ENCODE results near the gene TRAM2. TPM values are rescaled to one million over a fixed set of nuclear protein-coding genes. Genes with fewer than 3 reads are reported as not detected.

TRAM2 gene
- total RNA-seq, 4 donors from 2014 or later: 3.8 to 33.2 (median 17.6) TPM

DNA sequence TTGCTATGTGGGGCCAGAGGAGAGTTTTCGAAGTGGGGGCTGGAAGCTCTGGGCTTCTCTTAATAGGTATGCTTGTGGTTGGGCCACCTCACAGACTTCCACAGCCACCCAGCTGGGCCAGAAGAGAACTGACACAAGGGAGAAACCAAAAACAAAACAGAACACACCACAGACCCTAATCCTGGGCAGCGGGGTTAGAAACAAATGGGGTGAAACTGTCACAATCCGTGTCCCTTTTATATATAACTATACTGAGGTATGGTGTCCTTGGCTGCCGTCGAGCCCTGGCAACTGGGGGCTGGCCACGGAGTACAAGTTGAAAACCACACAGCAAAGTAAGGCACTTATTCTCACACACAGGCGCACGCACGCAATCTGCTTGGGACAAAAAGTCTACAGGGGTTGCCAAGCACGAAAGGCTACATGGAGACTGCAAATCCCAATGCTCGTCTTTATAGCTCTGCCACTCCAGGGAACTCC, 78.3 kb downstream of the TRAM2 start:
- H3K9me3 ChIP-seq: no peaks in the 10 kb centered on the region
- H3K4me1 ChIP-seq: no peaks in the 10 kb centered on the region
- H3K36me3 ChIP-seq: no peaks in the 10 kb centered on the region
- intact Hi-C loops (cut with DNase I; ENCODE audit: low total_unique reads): no loop called here
- H3K27ac ChIP-seq: peak overlapping the region; percentile 14 to 41
- TF ChIP-seq, protein P1, sequence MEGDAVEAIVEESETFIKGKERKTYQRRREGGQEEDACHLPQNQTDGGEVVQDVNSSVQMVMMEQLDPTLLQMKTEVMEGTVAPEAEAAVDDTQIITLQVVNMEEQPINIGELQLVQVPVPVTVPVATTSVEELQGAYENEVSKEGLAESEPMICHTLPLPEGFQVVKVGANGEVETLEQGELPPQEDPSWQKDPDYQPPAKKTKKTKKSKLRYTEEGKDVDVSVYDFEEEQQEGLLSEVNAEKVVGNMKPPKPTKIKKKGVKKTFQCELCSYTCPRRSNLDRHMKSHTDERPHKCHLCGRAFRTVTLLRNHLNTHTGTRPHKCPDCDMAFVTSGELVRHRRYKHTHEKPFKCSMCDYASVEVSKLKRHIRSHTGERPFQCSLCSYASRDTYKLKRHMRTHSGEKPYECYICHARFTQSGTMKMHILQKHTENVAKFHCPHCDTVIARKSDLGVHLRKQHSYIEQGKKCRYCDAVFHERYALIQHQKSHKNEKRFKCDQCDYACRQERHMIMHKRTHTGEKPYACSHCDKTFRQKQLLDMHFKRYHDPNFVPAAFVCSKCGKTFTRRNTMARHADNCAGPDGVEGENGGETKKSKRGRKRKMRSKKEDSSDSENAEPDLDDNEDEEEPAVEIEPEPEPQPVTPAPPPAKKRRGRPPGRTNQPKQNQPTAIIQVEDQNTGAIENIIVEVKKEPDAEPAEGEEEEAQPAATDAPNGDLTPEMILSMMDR (IDR thresholded peaks at IDR 0.05): no peak
- TF ChIP-seq POLR2A (IDR thresholded peaks at IDR 0.05): no peak
- H3K27me3 ChIP-seq: no peaks in the 10 kb centered on the region
- no peak for DNase-seq
- no peak overlapping the region for H3K4me3 ChIP-seq

DNA sequence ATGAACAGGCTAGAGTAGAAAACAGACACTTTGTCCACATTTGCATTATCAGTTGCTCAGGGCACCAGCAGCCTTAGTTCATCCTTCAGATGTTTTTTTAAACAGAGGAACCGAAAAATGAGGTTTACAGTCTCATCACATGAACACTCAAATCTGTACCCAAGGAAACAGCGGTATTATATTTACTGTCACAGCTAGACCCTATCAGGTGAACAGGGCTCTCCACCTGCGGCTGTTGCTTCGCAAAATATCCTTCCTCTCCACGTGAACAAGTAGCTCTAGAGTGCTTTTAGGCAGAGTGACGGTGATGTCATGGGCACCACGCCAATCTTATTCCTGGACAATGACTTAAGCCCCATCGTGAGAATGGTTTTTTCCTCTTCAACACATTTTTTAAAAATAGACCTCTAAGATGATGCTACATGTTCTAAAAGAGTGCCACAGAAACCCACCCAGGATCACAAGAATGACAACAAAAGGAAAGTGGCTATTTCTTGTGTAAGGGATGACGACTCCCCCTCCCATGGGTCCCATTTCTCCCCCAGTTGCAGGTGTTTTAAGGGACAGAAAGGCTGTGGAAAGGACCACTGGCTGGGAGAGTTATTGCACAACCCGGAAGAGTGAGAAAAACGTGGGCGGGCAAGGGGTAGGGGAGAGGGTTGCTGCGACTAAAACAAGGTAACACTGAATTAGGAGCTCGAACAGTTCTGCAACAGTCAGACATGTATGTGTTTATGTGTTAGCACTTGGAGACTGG, 79.0 kb downstream of the TRAM2 start:
- Histone ChIP-seq H3K36me3 (no peaks in the 10 kb centered on the region), H3K4me1 (no peaks in the 10 kb centered on the region), H3K4me3 (no peak overlapping the region), H3K9me3 (no peaks in the 10 kb centered on the region), H3K27me3 (no peaks in the 10 kb centered on the region), H3K27ac (peak overlapping the region in 1 of 2 donors; percentile 41)
- peak; percentile 53 to 65 for DNase-seq
- TF ChIP-seq POLR2A (IDR thresholded peaks at IDR 0.05): no peak
- TF ChIP-seq, protein P1 (IDR thresholded peaks at IDR 0.05): no peak
- intact Hi-C loops (cut with DNase I; ENCODE audit: low total_unique reads): no loop called here

DNA sequence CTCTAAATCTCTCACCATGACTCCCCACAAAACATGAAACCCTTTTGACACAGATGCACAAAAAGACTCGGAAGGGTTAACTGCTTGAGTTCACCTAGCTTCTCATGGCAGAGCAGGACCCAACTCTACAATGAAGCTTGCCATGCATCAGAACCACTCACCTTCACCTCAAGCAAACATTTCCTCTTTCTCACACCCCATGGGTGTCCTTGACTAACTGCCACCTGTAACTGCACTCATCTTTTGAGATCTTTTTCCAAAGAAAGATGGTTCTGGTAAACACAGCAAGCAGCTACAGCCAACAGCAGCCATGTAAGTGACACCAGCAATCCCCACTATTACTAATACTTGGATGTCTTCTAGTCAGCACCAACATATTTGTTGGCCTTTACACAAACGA, 80.2 kb downstream of the TRAM2 start:
- no peak for DNase-seq
- Histone ChIP-seq H3K36me3 (no peaks in the 10 kb centered on the region), H3K27ac (no peak overlapping the region), H3K4me3 (no peak overlapping the region), H3K4me1 (no peaks in the 10 kb centered on the region), H3K9me3 (no peaks in the 10 kb centered on the region), H3K27me3 (no peaks in the 10 kb centered on the region)
- intact Hi-C loops (cut with DNase I; ENCODE audit: low total_unique reads): no loop called here
- TF ChIP-seq, protein P1 (IDR thresholded peaks at IDR 0.05): no peak
- TF ChIP-seq POLR2A (IDR thresholded peaks at IDR 0.05): no peak

DNA sequence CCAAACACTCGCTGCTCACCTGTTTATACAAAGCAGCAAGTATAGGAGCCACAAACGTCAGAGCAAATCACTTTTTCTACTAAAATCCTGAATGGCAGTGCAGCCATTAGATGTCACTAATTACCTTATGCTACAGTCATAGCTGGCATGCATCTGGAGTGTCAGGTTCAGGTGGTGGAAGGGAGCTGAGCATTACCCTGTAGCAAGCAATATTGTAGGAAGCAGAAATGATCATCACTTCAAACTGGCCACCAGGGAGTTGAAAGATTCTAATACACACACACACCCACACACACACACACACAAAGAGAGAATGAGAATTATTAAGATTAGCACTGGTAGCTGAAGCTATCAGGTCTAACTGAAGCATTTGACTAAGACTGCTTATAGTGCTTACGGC, 80.9 kb downstream of the TRAM2 start:
- no peak for DNase-seq
- Histone ChIP-seq H3K27ac (no peak overlapping the region), H3K27me3 (no peaks in the 10 kb centered on the region), H3K36me3 (no peaks in the 10 kb centered on the region), H3K9me3 (no peaks in the 10 kb centered on the region), H3K4me1 (no peaks in the 10 kb centered on the region), H3K4me3 (no peak overlapping the region)
- intact Hi-C loops (cut with DNase I; ENCODE audit: low total_unique reads): no loop called here
- TF ChIP-seq, protein P1 (IDR thresholded peaks at IDR 0.05): no peak
- TF ChIP-seq POLR2A (IDR thresholded peaks at IDR 0.05): no peak

DNA sequence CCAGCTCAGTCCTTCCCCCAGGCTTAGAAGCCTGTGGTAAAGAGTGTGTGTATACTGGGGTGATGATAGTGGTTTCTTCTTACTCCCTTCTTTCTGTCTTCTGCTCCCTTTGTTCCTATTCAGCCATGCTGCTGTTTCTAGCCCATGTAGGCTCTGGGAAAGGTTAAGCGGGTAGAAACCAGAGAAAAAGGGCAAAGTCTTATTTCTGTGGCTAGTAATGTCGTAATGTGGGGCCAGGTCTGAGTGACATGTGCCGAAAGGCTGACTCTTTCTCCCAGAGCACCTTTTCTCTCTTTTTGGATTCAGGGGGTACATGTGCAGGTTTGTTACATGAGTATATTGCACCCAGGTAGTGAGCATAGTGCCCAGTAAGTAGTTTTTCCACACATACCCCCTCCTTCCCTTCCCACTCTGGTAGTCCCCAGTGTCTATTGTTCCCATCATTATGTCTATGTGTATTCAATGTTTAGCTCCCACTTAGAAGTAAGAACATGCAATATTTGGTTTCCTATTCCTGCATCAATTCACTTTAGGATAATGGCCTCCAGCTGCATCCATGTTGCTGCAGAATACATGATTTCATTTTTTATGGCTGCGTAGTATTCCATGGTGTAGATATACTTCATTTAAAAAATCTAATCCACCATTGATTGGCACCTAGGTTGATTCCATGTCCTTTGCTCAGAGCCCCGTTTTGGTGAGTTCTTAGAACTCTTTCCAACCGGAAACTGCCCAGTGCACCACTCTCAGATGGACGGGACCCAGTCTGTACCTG, 82.4 kb downstream of the TRAM2 start:
- TF ChIP-seq, protein P1 (IDR thresholded peaks at IDR 0.05): no peak
- no peak for TF ChIP-seq POLR2A (IDR thresholded peaks at IDR 0.05)
- H3K27me3 ChIP-seq: no peaks in the 10 kb centered on the region
- no peak overlapping the region for H3K27ac ChIP-seq
- no peak overlapping the region for H3K4me3 ChIP-seq
- H3K9me3 ChIP-seq: no peaks in the 10 kb centered on the region
- H3K36me3 ChIP-seq: no peaks in the 10 kb centered on the region
- DNase-seq: no peak
- H3K4me1 ChIP-seq: no peaks in the 10 kb centered on the region
- intact Hi-C loops (cut with DNase I; ENCODE audit: low total_unique reads): no loop called here
